ENCODE data around the gene CENPF. TPM values are rescaled to one million over a fixed set of nuclear protein-coding genes. Genes with fewer than 3 reads are reported as not detected.
A peak's percentile ranks its signal among the peaks of the same experiment; 100 is the strongest.
"Not testable (repeated sequence)": the region's sequence is repeated elsewhere in the genome, so short reads cannot be mapped to it uniquely, and the experiment has no call there.

Gene CENPF
- total RNA-seq, 1 donor from 2014 or later = 1.7 TPM

GRCh38 chr1:214581785-214582184 is 21.2 kb upstream of the CENPF start:
- DNase-seq (ENCODE audit: low spot score) (no peak), ATAC-seq (no peak)
- intact Hi-C loops (cut with DNase I) = loop anchor here (10.0 kb wide), 2 partner anchors 197 to 247 kb away; no protein-coding TSS in a partner anchor

GRCh38 chr1:214582289-214582891 is 20.6 kb upstream of the CENPF start:
- no peak for DNase-seq (ENCODE audit: low spot score)
- no peak for ATAC-seq
- intact Hi-C loops (cut with DNase I) = loop anchor here (10.0 kb wide), 2 partner anchors 198 to 248 kb away; no protein-coding TSS in a partner anchor

GRCh38 chr1:214583113-214583512 is 19.9 kb upstream of the CENPF start:
- intact Hi-C loops (cut with DNase I) = loop anchor here (10.0 kb wide), 2 partner anchors 198 to 248 kb away; no protein-coding TSS in a partner anchor
- DNase-seq (ENCODE audit: low spot score) (no peak), ATAC-seq (no peak)

- DNase-seq (ENCODE audit: low spot score) = no peak
- intact Hi-C loops (cut with DNase I) = loop anchor here (10.0 kb wide), 2 partner anchors 199 to 249 kb away; no protein-coding TSS in a partner anchor
- no peak for ATAC-seq
Measured at GRCh38 chr1:214583824-214584554, 19.0 kb upstream of the CENPF start.

- intact Hi-C loops (cut with DNase I) = loop anchor here (10.0 kb wide), 2 partner anchors 200 to 250 kb away; no protein-coding TSS in a partner anchor
- DNase-seq (ENCODE audit: low spot score) = no peak
- ATAC-seq = peak; percentile 81
Measured at GRCh38 chr1:214584805-214585766, 17.9 kb upstream of the CENPF start.

GRCh38 chr1:214586621-214587020 is 16.4 kb upstream of the CENPF start:
- DNase-seq (ENCODE audit: low spot score) (no peak), ATAC-seq (no peak)
- intact Hi-C loops (cut with DNase I) = loop anchor here (10.0 kb wide), 2 partner anchors 202 to 252 kb away; no protein-coding TSS in a partner anchor

- DNase-seq (ENCODE audit: low spot score) (no peak), ATAC-seq (no peak)
- intact Hi-C loops (cut with DNase I) = loop anchor here (10.0 kb wide), 2 partner anchors 202 to 252 kb away; no protein-coding TSS in a partner anchor
Measured at GRCh38 chr1:214587165-214587564, 15.8 kb upstream of the CENPF start.

- DNase-seq (ENCODE audit: low spot score) = no peak
- ATAC-seq = no peak
- intact Hi-C loops (cut with DNase I) = loop anchor here (10.0 kb wide), 2 partner anchors 204 to 254 kb away; no protein-coding TSS in a partner anchor
Measured at GRCh38 chr1:214588963-214589597, 13.9 kb upstream of the CENPF start.

GRCh38 chr1:214590696-214591095 is 12.3 kb upstream of the CENPF start:
- intact Hi-C loops (cut with DNase I) = no loop called here
- DNase-seq (ENCODE audit: low spot score) = no peak

GRCh38 chr1:214591918-214592317 is 11.1 kb upstream of the CENPF start:
- DNase-seq (ENCODE audit: low spot score) = not testable (repeated sequence)

More at GRCh38 chr1:214590696-214591095, 12.3 kb upstream of the CENPF start:
- ATAC-seq = no peak

GRCh38 chr1:214593158-214593557 is 9.8 kb upstream of the CENPF start:
- no peak for DNase-seq (ENCODE audit: low spot score)
- intact Hi-C loops (cut with DNase I) = no loop called here
- no peak for ATAC-seq

More at GRCh38 chr1:214591918-214592317, 11.1 kb upstream of the CENPF start:
- intact Hi-C loops (cut with DNase I); ATAC-seq: not testable (repeated sequence)

GRCh38 chr1:214603819-214604252 is 841 bp downstream of the CENPF start:
- intact Hi-C loops (cut with DNase I) = no loop called here
- ATAC-seq = no peak

GRCh38 chr1:214604523-214604922 is 1.5 kb downstream of the CENPF start:
- intact Hi-C loops (cut with DNase I) = no loop called here
- DNase-seq (ENCODE audit: low spot score) (no peak), ATAC-seq (no peak)

More at GRCh38 chr1:214603819-214604252, 841 bp downstream of the CENPF start:
- DNase-seq (ENCODE audit: low spot score) = no peak

- DNase-seq (ENCODE audit: low spot score) = not testable (repeated sequence)
Measured at GRCh38 chr1:214605484-214605883, 2.5 kb downstream of the CENPF start.

GRCh38 chr1:214605933-214606925 is 3.2 kb downstream of the CENPF start:
- ATAC-seq; intact Hi-C loops (cut with DNase I); DNase-seq (ENCODE audit: low spot score): not testable (repeated sequence)

More at GRCh38 chr1:214605484-214605883, 2.5 kb downstream of the CENPF start:
- intact Hi-C loops (cut with DNase I); ATAC-seq: not testable (repeated sequence)

GRCh38 chr1:214607492-214608215 is 4.7 kb downstream of the CENPF start:
- intact Hi-C loops (cut with DNase I); DNase-seq (ENCODE audit: low spot score); ATAC-seq: not testable (repeated sequence)

Data from sciatic nerve (tissue), 2 donors.